T-helper 1 cell treated with Interleukin-12 subunit alpha and Interleukin-12 subunit beta and Interleukin-4 antibody, amounts not matched to agents 30 ng/mL and 1 ng/mL, for 36 hours (primary cell): ENCODE data around the gene AOPEP. TPM values are rescaled to one million over a fixed set of nuclear protein-coding genes. Genes with fewer than 3 reads are reported as not detected.
"Not testable (repeated sequence)": the region's sequence is repeated elsewhere in the genome, so short reads cannot be mapped to it uniquely, and the experiment has no call there.

Source experiments
- intact Hi-C: fragments of 100-400 bp; cut with micrococcal nuclease; formaldehyde crosslinking; loops from one replicate; pipeline ENCODE4 v1.15.1; 2024
- total RNA-seq: library from RNA; stranded (reverse); gene quantifications from 2 replicates; pipeline ENCODE4 v1.2.3, GENCODE V29; 2022

Gene AOPEP
- total RNA-seq, 1 donor from 2014 or later = 19.7 TPM

DNA sequence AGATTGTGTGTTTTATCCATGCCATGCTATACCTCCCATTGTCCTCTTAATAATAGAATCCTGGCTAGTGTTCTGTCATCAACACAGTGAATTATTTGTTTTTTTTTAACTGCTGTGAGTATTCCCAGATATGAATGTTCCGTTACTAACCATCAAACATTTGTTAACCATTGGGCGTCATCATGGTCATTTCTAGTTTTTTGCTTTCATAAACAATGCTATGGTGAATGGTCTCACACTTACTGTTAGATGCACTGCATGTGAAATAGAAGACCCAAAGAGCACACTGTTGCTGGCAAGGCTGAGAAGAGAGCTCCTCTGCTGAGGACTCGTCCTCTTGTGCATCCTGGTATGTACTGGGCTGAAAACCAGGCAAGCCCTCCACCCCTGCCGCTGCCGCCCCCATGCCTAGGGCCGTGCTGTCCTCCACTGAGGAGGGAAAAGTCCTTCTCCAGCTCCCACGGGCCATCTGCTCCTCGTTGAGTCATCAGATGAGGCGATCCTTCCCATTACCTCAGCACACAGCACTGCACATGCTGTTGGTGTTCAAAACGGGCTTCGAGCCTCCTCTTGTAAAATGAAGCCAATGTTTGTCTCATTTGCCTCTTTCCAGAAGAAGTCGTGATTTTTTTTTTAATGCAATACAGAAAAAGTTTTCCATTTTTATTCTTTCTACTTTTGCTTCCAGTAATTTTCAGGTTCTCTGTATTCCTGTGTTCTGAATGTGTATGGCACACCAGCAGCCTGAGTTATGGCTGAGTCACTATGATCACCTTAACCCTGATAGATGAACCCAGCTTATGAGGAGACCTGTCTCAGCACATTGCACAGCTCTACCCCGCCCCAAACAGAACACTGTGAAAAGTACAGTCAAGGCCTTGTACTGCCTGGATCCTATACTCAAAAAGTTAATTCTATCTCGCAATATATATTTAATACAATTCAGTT is 219.0 kb downstream of the AOPEP start:
- intact Hi-C loops = no loop called here

DNA sequence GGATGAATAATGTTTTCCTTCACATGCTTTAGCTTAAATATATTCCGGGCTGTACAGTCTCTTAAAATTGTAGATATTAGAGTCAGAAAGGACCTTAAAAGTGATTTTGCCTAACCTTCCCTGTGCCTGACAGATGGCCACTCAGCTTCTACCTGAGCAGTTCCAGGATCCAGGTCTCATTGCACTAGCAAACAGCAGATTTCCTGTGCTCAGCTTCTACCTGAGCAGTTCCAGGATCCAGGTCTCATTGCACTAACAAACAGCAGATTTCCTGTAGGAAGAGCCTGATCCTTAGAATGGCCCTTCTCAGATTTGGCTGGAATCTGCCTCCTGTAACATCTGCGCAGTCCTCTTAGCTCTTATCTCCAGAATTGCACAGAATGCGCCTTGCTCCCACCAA is 219.8 kb downstream of the AOPEP start:
- intact Hi-C loops = no loop called here

DNA sequence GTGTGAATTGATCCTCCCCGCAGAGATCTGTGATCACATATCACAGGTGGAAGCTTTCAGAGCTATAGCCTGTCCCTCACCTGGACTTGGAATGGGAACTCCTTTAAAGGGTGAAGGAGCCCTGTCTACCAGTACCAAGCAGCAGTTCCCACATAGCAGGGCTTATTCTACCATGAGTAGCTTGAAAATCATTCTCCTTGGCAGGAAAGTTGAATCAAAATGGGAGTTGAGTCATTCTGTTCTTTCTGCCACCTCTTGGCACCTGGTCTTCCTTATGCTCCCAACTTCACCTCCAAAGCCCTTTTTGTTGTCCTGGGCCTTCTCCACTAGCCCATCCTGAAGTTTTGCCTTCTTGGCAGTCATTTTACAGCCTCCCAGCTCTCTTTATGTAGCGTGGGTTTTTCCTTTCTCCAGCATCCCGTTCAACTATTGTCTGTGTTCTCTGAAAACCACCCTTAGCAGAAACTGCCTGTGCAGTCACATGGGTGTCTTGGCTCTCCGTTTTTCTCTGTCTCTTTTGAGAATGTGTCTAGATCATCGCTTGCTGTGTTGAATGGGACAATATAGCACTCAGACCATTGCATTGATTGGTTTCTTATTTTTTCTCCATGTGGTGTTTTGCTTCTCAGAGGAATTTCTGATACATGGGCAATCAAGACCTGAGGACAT is 222.2 kb downstream of the AOPEP start:
- intact Hi-C loops = no loop called here

- intact Hi-C loops = no loop called here
Measured at GRCh38 chr9:94949370-94949769, 222.9 kb downstream of the AOPEP start.

DNA sequence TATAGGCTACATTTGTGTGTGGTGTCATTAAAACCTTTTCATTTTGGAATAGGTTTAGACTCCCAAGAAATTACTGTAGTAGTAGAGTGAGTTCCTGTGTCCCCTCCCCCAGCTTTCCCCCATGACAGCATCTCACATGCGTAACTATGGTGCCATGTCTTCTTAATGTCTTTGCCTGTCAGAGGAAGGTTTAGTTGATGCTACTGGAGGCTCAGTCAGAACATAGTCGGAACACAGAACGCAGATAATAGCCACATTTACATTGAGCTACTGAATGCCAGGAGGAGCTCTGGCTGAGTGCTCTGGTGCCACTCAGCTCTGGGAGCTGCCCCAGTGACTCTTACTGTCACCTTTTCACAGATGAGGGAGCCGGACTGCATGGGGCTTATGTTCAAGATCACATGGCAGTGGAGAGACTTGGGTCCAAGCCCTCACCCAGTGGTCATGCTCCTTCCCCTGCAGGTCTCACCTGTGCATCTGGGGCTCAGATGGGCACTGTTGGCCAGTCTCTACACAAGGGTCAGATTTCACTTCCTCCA is 223.6 kb downstream of the AOPEP start:
- intact Hi-C loops = loop anchor here (5.0 kb wide), 2 partner anchors 57 to 88 kb away; no protein-coding TSS in a partner anchor

DNA sequence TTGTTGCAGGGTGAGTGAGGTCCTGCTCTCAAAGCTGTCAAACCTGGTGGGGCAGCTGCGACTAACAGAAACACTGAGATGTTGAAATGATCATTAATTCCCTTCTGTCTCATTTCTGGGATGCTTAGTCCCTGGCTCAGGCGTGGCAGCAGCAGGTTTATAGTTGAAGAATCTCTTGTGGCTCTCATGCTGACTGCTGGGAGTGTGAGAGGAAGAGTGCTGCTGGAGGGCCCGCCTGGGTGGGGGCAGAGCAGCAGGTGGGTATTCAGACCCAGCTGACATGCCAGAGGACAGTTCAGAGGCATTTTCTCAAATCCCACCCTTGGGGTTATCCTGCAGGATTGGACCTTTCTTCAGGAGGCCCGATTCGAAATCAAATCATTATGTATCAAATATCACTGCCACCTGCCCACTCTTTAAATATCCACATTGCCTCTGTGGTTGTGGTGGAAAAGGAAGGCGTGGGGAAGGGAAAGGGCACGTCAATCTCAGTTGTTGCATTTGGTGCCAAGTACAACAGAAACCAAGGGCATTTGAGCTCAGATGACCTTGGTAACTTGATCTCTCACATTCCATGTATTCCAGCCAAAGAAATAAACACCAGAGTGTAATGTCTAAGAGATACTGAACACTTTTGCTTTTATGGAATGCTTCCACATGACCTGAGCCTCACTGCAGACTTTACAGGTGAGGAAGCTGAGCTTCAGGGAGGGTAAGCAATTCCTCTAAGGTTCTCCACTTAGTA is 224.3 kb downstream of the AOPEP start:
- intact Hi-C loops = loop anchor here (5.0 kb wide), 2 partner anchors 57 to 88 kb away; no protein-coding TSS in a partner anchor

GRCh38 chr9:94951324-94952135 is 225.0 kb downstream of the AOPEP start:
- intact Hi-C loops = loop anchor here (2.0 to 5.0 kb wide), 3 partner anchors 56 to 225 kb away; partner anchors contain the start of gene AOPEP

GRCh38 chr9:94952565-94953373 is 226.3 kb downstream of the AOPEP start:
- intact Hi-C loops = loop anchor here (2.0 to 5.0 kb wide), 3 partner anchors 55 to 226 kb away; partner anchors contain the start of gene AOPEP

GRCh38 chr9:94956731-94957130 is 230.2 kb downstream of the AOPEP start:
- intact Hi-C loops = no loop called here

DNA sequence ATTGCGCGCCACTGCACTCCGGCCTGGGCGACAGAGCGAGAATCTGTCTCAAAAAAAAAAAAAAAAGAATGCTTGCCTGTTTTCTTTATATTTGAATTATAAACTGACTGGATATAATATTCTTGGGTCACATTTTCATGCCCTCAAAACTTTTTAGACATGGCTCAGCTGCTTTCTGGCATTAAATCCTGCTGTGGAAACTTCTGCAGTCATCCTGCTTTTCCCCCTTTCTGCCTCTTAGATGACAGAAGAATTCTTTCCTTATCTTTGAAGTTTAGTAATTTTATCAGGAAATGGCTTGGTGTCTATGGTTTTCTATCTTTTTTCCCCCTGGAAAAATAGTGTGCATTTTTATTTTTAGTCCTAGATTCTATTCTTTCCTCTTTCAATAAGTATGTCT is 234.5 kb downstream of the AOPEP start:
- intact Hi-C loops = no loop called here

DNA sequence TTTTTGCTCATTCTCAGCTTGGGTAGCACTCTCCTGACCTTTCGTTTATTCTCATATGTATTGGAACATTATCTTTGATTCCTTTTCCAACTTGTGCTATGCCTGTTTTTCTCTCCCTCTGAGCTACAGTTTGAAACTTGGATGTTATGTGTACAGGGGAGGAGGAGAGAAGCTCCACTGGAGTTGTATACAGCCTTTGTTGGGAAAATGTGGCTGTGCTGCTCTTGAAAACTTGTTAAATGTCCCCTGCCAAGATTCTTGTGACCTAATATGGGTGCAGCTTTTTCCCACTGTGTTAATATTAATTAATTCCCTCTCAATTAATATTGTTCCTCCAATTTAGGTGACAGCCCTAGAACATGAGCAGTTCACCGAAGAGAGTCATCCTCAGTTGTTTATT is 235.4 kb downstream of the AOPEP start:
- intact Hi-C loops = no loop called here

DNA sequence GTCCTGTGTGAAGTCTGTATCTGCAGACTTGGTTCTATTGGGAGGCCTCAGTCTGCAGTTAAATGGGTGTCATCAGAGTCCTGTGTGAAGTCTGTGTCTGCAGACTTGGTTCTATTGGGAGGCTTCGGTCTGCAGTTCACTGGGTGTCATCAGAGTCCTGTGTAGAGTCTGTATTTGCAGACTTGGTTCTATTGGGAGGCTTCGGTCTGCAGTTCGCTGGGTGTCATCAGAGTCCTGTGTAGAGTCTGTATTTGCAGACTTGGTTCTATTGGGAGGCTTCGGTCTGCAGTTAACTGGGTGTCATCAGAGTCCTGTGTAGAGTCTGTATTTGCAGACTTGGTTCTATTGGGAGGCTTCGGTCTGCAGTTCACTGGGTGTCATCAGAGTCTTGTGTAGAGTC is 239.1 kb downstream of the AOPEP start:
- intact Hi-C loops = not testable (repeated sequence)

GRCh38 chr9:94966046-94966445 is 239.5 kb downstream of the AOPEP start:
- intact Hi-C loops = not testable (repeated sequence)

- intact Hi-C loops = no loop called here
Measured at GRCh38 chr9:94967482-94967881, 241.0 kb downstream of the AOPEP start.

DNA sequence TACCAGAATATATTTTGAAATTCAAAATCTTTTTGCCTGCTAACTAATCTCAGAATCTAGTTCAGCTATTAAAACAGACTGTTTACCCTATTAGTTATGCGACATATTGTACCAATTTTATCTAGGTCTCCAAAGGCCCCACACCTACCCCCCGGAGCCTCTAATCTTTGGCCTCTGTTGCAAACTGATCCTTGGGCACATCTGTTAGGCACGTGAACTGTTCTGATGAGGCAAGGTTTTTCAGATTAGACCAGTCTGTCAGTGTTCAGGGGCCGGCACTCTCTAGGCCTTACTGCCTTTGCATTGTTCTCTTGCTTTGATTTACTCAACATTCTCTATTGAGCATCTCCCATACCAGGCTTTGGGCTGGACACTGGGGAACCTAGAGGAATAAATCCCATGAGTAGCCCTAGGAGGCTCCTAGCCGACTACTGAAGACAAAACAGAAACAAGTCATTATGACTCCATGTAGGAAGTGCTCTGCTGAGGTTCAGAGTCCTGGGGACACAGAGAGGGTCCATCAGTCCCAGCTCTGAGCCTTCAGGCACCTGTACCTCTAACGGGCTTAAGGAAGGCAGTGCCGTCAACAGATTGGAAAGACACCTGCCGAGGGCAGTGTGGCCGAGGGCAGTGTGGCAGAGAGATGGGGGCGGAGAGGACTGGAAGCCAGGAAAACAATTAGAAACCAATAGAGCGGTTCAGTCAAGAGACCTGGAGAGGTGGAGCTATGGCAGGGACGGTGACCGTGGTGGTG is 245.1 kb downstream of the AOPEP start:
- intact Hi-C loops = no loop called here

GRCh38 chr9:94973451-94973941 is 247.0 kb downstream of the AOPEP start:
- intact Hi-C loops = no loop called here

DNA sequence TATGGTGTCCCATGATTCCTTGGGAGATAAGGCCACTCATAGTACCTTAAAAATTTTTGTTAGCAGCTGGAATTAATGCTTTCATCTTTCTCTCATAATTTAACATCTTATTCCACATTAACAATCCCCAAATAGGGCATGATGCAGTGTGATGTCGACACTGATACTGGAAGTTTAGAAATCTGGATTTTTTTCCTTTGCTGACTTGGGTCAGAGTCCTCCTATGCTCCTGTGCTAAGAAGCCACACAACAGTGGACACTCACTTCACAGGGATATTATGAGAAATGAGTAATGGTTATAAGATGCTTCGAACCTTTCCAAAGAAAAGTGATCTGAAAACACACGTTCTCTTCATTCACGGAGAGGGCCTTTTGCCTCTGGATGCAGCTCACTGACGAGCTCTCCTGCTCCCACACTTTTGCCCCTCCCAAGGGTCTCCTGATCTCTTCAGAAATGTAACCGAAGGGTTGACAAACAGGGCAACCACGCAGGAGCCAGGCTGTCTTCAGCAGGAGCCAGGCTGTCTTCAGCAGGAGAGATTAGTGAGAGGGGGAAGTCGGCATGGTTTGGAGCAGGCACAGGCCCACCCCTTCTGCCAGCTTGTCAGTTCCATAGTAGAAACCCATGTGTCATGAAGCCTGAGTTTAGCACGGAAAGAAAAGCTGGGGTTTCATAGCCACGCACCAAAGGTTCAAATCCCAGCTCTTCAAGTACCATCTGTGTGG is 247.8 kb downstream of the AOPEP start:
- intact Hi-C loops = no loop called here

GRCh38 chr9:94975480-94975879 is 249.0 kb downstream of the AOPEP start:
- intact Hi-C loops = no loop called here
